ENCODE data around the gene WNT2B. TPM values are rescaled to one million over a fixed set of nuclear protein-coding genes. Genes with fewer than 3 reads are reported as not detected.

Gene WNT2B
- total and polyA plus RNA-seq, 2 donors (not counting 1 experiment from before 2014, with no cell fraction given) = 0.54 to 5.2 TPM

DNA sequence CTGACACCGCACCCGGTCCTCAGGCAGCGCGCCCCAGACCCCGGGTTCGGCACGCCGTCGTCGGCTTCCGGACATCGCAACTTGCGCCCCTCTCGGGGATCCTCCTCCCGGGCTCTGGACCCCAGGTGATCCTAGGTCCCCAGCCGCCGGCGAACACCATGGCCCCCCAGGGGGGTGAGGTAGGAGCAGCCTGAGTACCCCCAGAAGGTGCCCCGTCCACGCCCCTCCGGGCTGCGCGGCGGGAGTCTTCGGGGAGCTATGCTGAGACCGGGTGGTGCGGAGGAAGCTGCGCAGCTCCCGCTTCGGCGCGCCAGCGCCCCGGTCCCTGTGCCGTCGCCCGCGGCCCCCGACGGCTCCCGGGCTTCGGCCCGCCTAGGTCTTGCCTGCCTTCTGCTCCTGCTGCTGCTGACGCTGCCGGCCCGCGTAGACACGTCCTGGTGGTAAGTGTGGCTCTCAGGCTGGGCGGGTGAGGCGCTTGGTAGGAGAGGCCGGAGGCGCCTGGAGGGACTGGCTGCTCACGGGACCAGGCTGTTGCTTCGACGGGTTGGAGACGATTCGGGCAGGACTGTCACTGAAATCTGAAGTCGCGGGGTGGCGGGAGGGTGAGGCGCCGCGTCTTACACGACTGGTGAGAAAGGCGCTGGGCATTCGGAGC lies 367 bp downstream of the WNT2B start:
- H3K4me3 ChIP-seq (ENCODE audit: control extremely low read depth in 1 of 5, extremely low read depth in 1 of 5, insufficient read depth in 1 of 5, low read depth in 2 of 5, low read length in 4 of 5) = peak overlapping the region; percentile 3 to 67 (median 56)
- peaks cover 36 to 48% of the 10 kb centered on the region in 2 donors for H3K4me1 ChIP-seq (ENCODE audit: control insufficient read depth in 2 of 2, insufficient read depth in 2 of 2, low read length in 2 of 2)
- Mint-ChIP-seq H3K4me3 (peak overlapping the region; percentile 89), H3K27ac (peak overlapping the region; percentile 46), H3K4me1 (peaks cover 33% of the 10 kb centered on the region), H3K27me3 (peaks cover 12% of the 10 kb centered on the region), H3K9me3 (ENCODE audit: insufficient read depth) (no peaks in the 10 kb centered on the region)
- WGBS (ENCODE audit: insufficient coverage) = 13% methylated on average over 66 of the region's 66 CpGs
- peak overlapping the region; percentile 71 for H3K9ac ChIP-seq (ENCODE audit: low read length)
- TF ChIP-seq, protein P1, sequence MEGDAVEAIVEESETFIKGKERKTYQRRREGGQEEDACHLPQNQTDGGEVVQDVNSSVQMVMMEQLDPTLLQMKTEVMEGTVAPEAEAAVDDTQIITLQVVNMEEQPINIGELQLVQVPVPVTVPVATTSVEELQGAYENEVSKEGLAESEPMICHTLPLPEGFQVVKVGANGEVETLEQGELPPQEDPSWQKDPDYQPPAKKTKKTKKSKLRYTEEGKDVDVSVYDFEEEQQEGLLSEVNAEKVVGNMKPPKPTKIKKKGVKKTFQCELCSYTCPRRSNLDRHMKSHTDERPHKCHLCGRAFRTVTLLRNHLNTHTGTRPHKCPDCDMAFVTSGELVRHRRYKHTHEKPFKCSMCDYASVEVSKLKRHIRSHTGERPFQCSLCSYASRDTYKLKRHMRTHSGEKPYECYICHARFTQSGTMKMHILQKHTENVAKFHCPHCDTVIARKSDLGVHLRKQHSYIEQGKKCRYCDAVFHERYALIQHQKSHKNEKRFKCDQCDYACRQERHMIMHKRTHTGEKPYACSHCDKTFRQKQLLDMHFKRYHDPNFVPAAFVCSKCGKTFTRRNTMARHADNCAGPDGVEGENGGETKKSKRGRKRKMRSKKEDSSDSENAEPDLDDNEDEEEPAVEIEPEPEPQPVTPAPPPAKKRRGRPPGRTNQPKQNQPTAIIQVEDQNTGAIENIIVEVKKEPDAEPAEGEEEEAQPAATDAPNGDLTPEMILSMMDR (IDR thresholded peaks at IDR 0.05) = no peak
- TF ChIP-seq EZH2 (IDR thresholded peaks at IDR 0.05; ENCODE audit: borderline replicate concordance, insufficient read depth, low read depth, low read length, poor library complexity, severe bottlenecking) = no peak
- H3K9me3 ChIP-seq (ENCODE audit: control extremely low read depth in 1 of 3, control insufficient read depth in 2 of 3, insufficient read depth in 1 of 3, low read length in 2 of 3) = peaks cover 0 to 10% (median 0%) of the 10 kb centered on the region in 3 donors
- CTCF ChIA-PET = interaction anchor here (1.6 kb wide), 1 partner anchor 118 kb away, joined by 6 read pairs; no protein-coding TSS in a partner anchor
- POLR2A ChIA-PET = no interaction called here
- H3K79me2 ChIP-seq (ENCODE audit: control insufficient read depth, insufficient read depth, low read length) = no peaks in the 10 kb centered on the region
- intact Hi-C loops (cut with micrococcal nuclease) = loop anchor here (2.0 to 10.0 kb wide), 2 partner anchors 110 to 166 kb away; partner anchors contain the start of genes CAPZA1, MOV10 and ST7L
- ATAC-seq (ENCODE audit: low read depth) (peak; percentile 46), DNase-seq (peak; percentile 64)
- H3K27me3 ChIP-seq (replicated peaks in 1 of 4; ENCODE audit: control extremely low read depth in 1 of 4, control insufficient read depth in 3 of 4, insufficient read depth in 4 of 4, low read length in 3 of 4) = peaks cover 0 to 58% (median 12%) of the 10 kb centered on the region in 4 experiments
- peak overlapping the region; percentile 82 for H3K4me2 ChIP-seq (replicated peaks; ENCODE audit: low read depth, low read length, poor library complexity, severe bottlenecking)
- no peaks in the 10 kb centered on the region for H3K36me3 ChIP-seq (replicated peaks in 1 of 2; ENCODE audit: control extremely low read depth in 1 of 2, control insufficient read depth in 1 of 2, extremely low read depth in 1 of 2, insufficient read depth in 2 of 2, low read length in 1 of 2)
- no peaks in the 10 kb centered on the region for H4K20me1 ChIP-seq (ENCODE audit: control insufficient read depth, insufficient read depth, low read length, poor library complexity, severe bottlenecking)
- H2AFZ ChIP-seq (ENCODE audit: insufficient read depth, low read depth, low read length, poor library complexity, severe bottlenecking) = peak overlapping the region; percentile 82
- H3K27ac ChIP-seq (ENCODE audit: low read length in 2 of 2) = no peak overlapping the region

DNA sequence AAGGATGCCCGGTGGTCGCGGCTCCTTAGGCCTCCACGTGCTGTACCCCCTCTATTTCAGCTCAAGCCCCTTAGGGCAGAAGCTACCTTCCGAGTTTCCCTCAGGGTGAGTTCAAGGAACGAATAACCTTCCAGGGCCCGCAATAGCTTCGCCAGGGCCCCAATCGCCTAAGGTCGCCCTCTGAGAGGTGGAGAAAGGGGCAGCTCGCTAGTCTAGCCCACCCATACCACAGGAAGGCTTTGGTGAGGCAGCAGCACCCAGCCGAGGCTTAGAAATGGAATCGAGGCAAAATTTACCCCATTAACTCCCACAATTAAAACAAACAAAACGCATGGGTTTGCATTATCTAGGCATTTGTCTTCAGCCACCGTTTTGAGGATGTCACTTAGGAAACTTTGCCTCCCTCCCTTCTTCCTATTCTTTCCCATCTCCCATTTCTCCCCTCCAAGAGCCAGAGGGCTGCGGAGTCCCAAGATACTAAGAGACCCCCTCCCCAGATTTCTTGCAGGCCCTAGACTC lies 954 bp downstream of the WNT2B start:
- peak overlapping the region; percentile 82 for H2AFZ ChIP-seq (ENCODE audit: insufficient read depth, low read depth, low read length, poor library complexity, severe bottlenecking)
- ChIA-PET CTCF (interaction anchor here (1.2 to 1.6 kb wide), 2 partner anchors 118 to 119 kb away, joined by 3 to 6 read pairs; no protein-coding TSS in a partner anchor), POLR2A (no interaction called here)
- WGBS (ENCODE audit: insufficient coverage) = 52% methylated on average over 12 of the region's 16 CpGs
- intact Hi-C loops (cut with micrococcal nuclease) = loop anchor here (2.0 to 10.0 kb wide), 2 partner anchors 109 to 165 kb away; partner anchors contain the start of genes CAPZA1, MOV10 and ST7L
- no peaks in the 10 kb centered on the region for H3K79me2 ChIP-seq (ENCODE audit: control insufficient read depth, insufficient read depth, low read length)
- peaks cover 8% of the 10 kb centered on the region for H3K27me3 Mint-ChIP-seq
- peaks cover 0 to 10% (median 0%) of the 10 kb centered on the region in 3 donors for H3K9me3 ChIP-seq (ENCODE audit: control extremely low read depth in 1 of 3, control insufficient read depth in 2 of 3, insufficient read depth in 1 of 3, low read length in 2 of 3)
- peaks cover 0 to 52% (median 12%) of the 10 kb centered on the region in 4 experiments for H3K27me3 ChIP-seq (replicated peaks in 1 of 4; ENCODE audit: control extremely low read depth in 1 of 4, control insufficient read depth in 3 of 4, insufficient read depth in 4 of 4, low read length in 3 of 4)
- no peaks in the 10 kb centered on the region for H3K9me3 Mint-ChIP-seq (ENCODE audit: insufficient read depth)
- ATAC-seq (ENCODE audit: low read depth) (no peak), DNase-seq (no peak)
- peaks cover 34 to 42% of the 10 kb centered on the region in 2 donors for H3K4me1 ChIP-seq (ENCODE audit: control insufficient read depth in 2 of 2, insufficient read depth in 2 of 2, low read length in 2 of 2)
- H3K4me2 ChIP-seq (replicated peaks; ENCODE audit: low read depth, low read length, poor library complexity, severe bottlenecking) = peak overlapping the region; percentile 82
- H3K36me3 ChIP-seq (replicated peaks in 1 of 2; ENCODE audit: control extremely low read depth in 1 of 2, control insufficient read depth in 1 of 2, extremely low read depth in 1 of 2, insufficient read depth in 2 of 2, low read length in 1 of 2) = no peaks in the 10 kb centered on the region
- H3K27ac Mint-ChIP-seq = no peak overlapping the region
- no peak overlapping the region for H3K4me3 ChIP-seq (ENCODE audit: control extremely low read depth in 1 of 5, extremely low read depth in 1 of 5, insufficient read depth in 1 of 5, low read depth in 2 of 5, low read length in 4 of 5)
- peaks cover 30% of the 10 kb centered on the region for H3K4me1 Mint-ChIP-seq
- peak overlapping the region; percentile 42 for H3K4me3 Mint-ChIP-seq
- no peaks in the 10 kb centered on the region for H4K20me1 ChIP-seq (ENCODE audit: control insufficient read depth, insufficient read depth, low read length, poor library complexity, severe bottlenecking)
- H3K27ac ChIP-seq (ENCODE audit: low read length in 2 of 2) = no peak overlapping the region
- TF ChIP-seq, protein P1 (IDR thresholded peaks at IDR 0.05) = no peak
- TF ChIP-seq EZH2 (IDR thresholded peaks at IDR 0.05; ENCODE audit: borderline replicate concordance, insufficient read depth, low read depth, low read length, poor library complexity, severe bottlenecking) = no peak
- no peak overlapping the region for H3K9ac ChIP-seq (ENCODE audit: low read length)
